PC-3 (cell line): ENCODE results near the gene STRADA.

Source experiments
- EZH2 ChIP-seq: fragments of 300-600 bp; sonication (generic); IDR thresholded peaks from one replicate; pipeline ENCODE4 v1.6.1; 2017; ENCODE audit warnings: antibody characterized with exemption, mild to moderate bottlenecking, low read length; ENCODE audit not compliant: unreplicated experiment
- EZH2phosphoT487 ChIP-seq: fragments of 300-600 bp; sonication (generic); IDR thresholded peaks from 2 replicates; pipeline ENCODE4 v1.6.1; 2018; ENCODE audit warnings: mild to moderate bottlenecking, antibody characterized with exemption, low read length, borderline replicate concordance
- TF ChIP-seq, protein P1 (sequence below): fragments of 300-600 bp; sonication (generic); conservative IDR thresholded peaks from 2 replicates; pipeline ENCODE4 v1.5.1; 2017; ENCODE audit warnings: antibody characterized with exemption, low read depth, mild to moderate bottlenecking, low read length

DNA sequence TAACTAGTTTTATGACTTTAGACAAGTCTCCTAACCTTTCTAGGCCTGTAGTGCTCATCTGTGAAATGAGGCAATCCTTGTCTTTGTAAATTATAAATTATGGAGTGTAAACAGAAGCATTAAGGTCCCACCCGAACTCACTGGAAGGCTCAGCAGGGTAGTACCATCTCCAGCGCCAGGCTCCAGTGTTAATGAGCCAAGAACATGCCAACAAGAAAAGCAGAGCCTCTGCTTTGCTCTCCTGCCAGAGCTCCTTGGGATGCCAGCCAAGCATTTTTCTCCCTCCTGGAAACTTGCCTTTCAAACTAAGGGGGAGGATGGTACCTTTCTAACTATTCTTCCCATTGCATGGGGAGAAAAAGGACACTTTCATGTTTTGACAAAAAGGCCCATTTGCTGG, 56.6 kb downstream of the STRADA start:
- TF ChIP-seq EZH2 = no peak
- TF ChIP-seq, protein P1, sequence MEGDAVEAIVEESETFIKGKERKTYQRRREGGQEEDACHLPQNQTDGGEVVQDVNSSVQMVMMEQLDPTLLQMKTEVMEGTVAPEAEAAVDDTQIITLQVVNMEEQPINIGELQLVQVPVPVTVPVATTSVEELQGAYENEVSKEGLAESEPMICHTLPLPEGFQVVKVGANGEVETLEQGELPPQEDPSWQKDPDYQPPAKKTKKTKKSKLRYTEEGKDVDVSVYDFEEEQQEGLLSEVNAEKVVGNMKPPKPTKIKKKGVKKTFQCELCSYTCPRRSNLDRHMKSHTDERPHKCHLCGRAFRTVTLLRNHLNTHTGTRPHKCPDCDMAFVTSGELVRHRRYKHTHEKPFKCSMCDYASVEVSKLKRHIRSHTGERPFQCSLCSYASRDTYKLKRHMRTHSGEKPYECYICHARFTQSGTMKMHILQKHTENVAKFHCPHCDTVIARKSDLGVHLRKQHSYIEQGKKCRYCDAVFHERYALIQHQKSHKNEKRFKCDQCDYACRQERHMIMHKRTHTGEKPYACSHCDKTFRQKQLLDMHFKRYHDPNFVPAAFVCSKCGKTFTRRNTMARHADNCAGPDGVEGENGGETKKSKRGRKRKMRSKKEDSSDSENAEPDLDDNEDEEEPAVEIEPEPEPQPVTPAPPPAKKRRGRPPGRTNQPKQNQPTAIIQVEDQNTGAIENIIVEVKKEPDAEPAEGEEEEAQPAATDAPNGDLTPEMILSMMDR = no peak
- TF ChIP-seq EZH2phosphoT487 = no peak
